Neutrophil (primary cell): Measurements from ENCODE around the gene PHOX2B.

Experiments used
- H3K27ac ChIP-seq: fragments of 200-600 bp; sonication (generic); 2 replicates; pipeline ENCODE4 v1.5.1; 2016; ENCODE audit warnings: mild to moderate bottlenecking, moderate library complexity
- H3K27me3 ChIP-seq: fragments of 200-600 bp; sonication (generic); 2 replicates; pipeline ENCODE4 v1.6.0; 2016; ENCODE audit warnings: mild to moderate bottlenecking
- H3K36me3 ChIP-seq: fragments of 200-600 bp; sonication (generic); 2 replicates; pipeline ENCODE4 v1.5.1; 2017
- H3K4me1 ChIP-seq, 2 experiments: fragments of 200-600 bp in 1 of 2; sonication (generic) in 1 of 2; 1 replicate in 1 of 2; 2 replicates in 1 of 2; pipeline versions ENCODE4 v1.5.1 to v1.6.1; 2013 to 2016; ENCODE audit warnings: low read depth in 1 of 2, low read length in 1 of 2, mild to moderate bottlenecking in 1 of 2, moderate library complexity in 1 of 2; ENCODE audit not compliant: control insufficient read depth in 1 of 2, insufficient read depth in 1 of 2
- H3K4me3 ChIP-seq, 2 experiments: fragments of 200-600 bp in 1 of 2; sonication (generic) in 1 of 2; 1 replicate in 1 of 2; 2 replicates in 1 of 2; pipeline ENCODE4 v1.5.1; 2013 to 2016; ENCODE audit warnings: low read depth in 1 of 2, low read length in 1 of 2, mild to moderate bottlenecking in 1 of 2, moderate library complexity in 1 of 2
- H3K9me3 ChIP-seq: fragments of 200-600 bp; sonication (generic); 2 replicates; pipeline ENCODE4 v1.5.1; 2016
- CTCF ChIP-seq: fragments of 200-600 bp; sonication (generic); IDR thresholded peaks from 2 replicates; pipeline ENCODE4 v1.5.1; 2016; ENCODE audit warnings: antibody characterized with exemption

Gene PHOX2B

GRCh38 chr4:41763729-41764128 is 15.2 kb upstream of the PHOX2B start:
- Histone ChIP-seq H3K4me1 (no peaks in the 10 kb centered on the region), H3K9me3 (no peaks in the 10 kb centered on the region), H3K36me3 (no peaks in the 10 kb centered on the region), H3K27me3 (peaks cover 65% of the 10 kb centered on the region), H3K4me3 (no peak overlapping the region), H3K27ac (no peak overlapping the region)
- TF ChIP-seq CTCF, result no peak

GRCh38 chr4:41758884-41759283 is 10.4 kb upstream of the PHOX2B start:
- no peaks in the 10 kb centered on the region for H3K36me3 ChIP-seq
- H3K4me3 ChIP-seq, result no peak overlapping the region
- no peak overlapping the region for H3K27ac ChIP-seq
- no peak for TF ChIP-seq CTCF
- H3K27me3 ChIP-seq, result peaks cover 75% of the 10 kb centered on the region
- no peaks in the 10 kb centered on the region for H3K9me3 ChIP-seq
- H3K4me1 ChIP-seq, result no peaks in the 10 kb centered on the region

- Histone ChIP-seq H3K4me3 (no peak overlapping the region), H3K4me1 (no peaks in the 10 kb centered on the region), H3K27me3 (peaks cover 87% of the 10 kb centered on the region), H3K36me3 (no peaks in the 10 kb centered on the region), H3K27ac (no peak overlapping the region), H3K9me3 (no peaks in the 10 kb centered on the region)
- TF ChIP-seq CTCF, result no peak
Measured at GRCh38 chr4:41757521-41758156, 9.1 kb upstream of the PHOX2B start.

GRCh38 chr4:41753942-41754341 is 5.4 kb upstream of the PHOX2B start:
- Histone ChIP-seq H3K36me3 (no peaks in the 10 kb centered on the region), H3K4me3 (no peak overlapping the region), H3K27me3 (peaks cover 97% of the 10 kb centered on the region), H3K4me1 (no peaks in the 10 kb centered on the region), H3K27ac (no peak overlapping the region), H3K9me3 (no peaks in the 10 kb centered on the region)
- TF ChIP-seq CTCF, result no peak

GRCh38 chr4:41752081-41752836 is 3.7 kb upstream of the PHOX2B start:
- no peaks in the 10 kb centered on the region for H3K4me1 ChIP-seq
- H3K27me3 ChIP-seq, result peaks cover 100% of the 10 kb centered on the region
- H3K4me3 ChIP-seq, result no peak overlapping the region
- no peaks in the 10 kb centered on the region for H3K36me3 ChIP-seq
- no peaks in the 10 kb centered on the region for H3K9me3 ChIP-seq
- TF ChIP-seq CTCF, result no peak
- no peak overlapping the region for H3K27ac ChIP-seq
